HEK293 (cell line): Measurements from ENCODE around the gene CRYBG2.

Experiments
- GFI1B ChIP-seq: fragments of 450-650 bp; formaldehyde crosslinking; IDR thresholded peaks from 2 replicates; pipeline ENCODE4 v1.5.1; 2016; ENCODE audit warnings: missing biosample characterization, missing genetic modification characterization
- GLI2 ChIP-seq: fragments of 450-650 bp; formaldehyde crosslinking; IDR thresholded peaks from 2 replicates; pipeline ENCODE4; 2017; ENCODE audit warnings: missing biosample characterization, missing genetic modification characterization, low read depth, borderline replicate concordance
- OSR2 ChIP-seq: fragments of 450-650 bp; formaldehyde crosslinking; IDR thresholded peaks from 2 replicates; pipeline ENCODE4 v1.5.1; 2016; ENCODE audit warnings: missing biosample characterization, missing genetic modification characterization
- PRDM2 ChIP-seq: fragments of 450-650 bp; formaldehyde crosslinking; IDR thresholded peaks from 2 replicates; pipeline ENCODE4 v1.5.1; 2016; ENCODE audit warnings: missing biosample characterization, missing genetic modification characterization, borderline replicate concordance
- TSHZ1 ChIP-seq: fragments of 450-650 bp; formaldehyde crosslinking; IDR thresholded peaks from 2 replicates; pipeline ENCODE4 v1.5.1; 2016; ENCODE audit warnings: missing biosample characterization, missing genetic modification characterization, borderline replicate concordance
- ZBTB10 ChIP-seq: fragments of 450-650 bp; formaldehyde crosslinking; IDR thresholded peaks from 2 replicates; pipeline ENCODE4 v1.5.1; 2016; ENCODE audit warnings: missing biosample characterization, missing genetic modification characterization
- ZFP37 ChIP-seq: fragments of 450-650 bp; formaldehyde crosslinking; IDR thresholded peaks from 2 replicates; pipeline ENCODE4 v1.5.1; 2016; ENCODE audit warnings: missing biosample characterization, missing genetic modification characterization
- ZNF132 ChIP-seq: fragments of 450-650 bp; formaldehyde crosslinking; IDR thresholded peaks from 2 replicates; pipeline ENCODE4 v1.5.1; 2017; ENCODE audit warnings: missing biosample characterization, missing genetic modification characterization, borderline replicate concordance
- ZNF155 ChIP-seq: fragments of 450-650 bp; formaldehyde crosslinking; IDR thresholded peaks from 2 replicates; pipeline ENCODE4 v1.5.1; 2016; ENCODE audit warnings: missing biosample characterization, missing genetic modification characterization
- ZNF18 ChIP-seq: fragments of 450-650 bp; formaldehyde crosslinking; IDR thresholded peaks from 2 replicates; pipeline ENCODE4 v1.5.1; 2016; ENCODE audit warnings: missing biosample characterization, missing genetic modification characterization
- ZNF202 ChIP-seq: fragments of 450-650 bp; formaldehyde crosslinking; IDR thresholded peaks from 2 replicates; pipeline ENCODE4 v1.5.1; 2016; ENCODE audit warnings: missing biosample characterization, missing genetic modification characterization, borderline replicate concordance
- ZNF223 ChIP-seq: fragments of 450-650 bp; formaldehyde crosslinking; IDR thresholded peaks from 2 replicates; pipeline ENCODE4 v1.5.1; 2016; ENCODE audit warnings: missing biosample characterization, missing genetic modification characterization
- ZNF366 ChIP-seq: fragments of 450-650 bp; formaldehyde crosslinking; conservative IDR thresholded peaks from 2 replicates; pipeline ENCODE4 v1.5.1; 2016; ENCODE audit warnings: missing biosample characterization, missing genetic modification characterization
- ZNF394 ChIP-seq: fragments of 450-650 bp; formaldehyde crosslinking; IDR thresholded peaks from 2 replicates; pipeline ENCODE4 v1.5.1; 2016; ENCODE audit warnings: missing biosample characterization, missing genetic modification characterization, mild to moderate bottlenecking, moderate library complexity, borderline replicate concordance
- ZNF501 ChIP-seq: fragments of 450-650 bp; formaldehyde crosslinking; IDR thresholded peaks from 2 replicates; pipeline ENCODE4 v1.5.1; 2016; ENCODE audit warnings: missing biosample characterization, missing genetic modification characterization
- ZNF518A ChIP-seq: fragments of 450-650 bp; formaldehyde crosslinking; conservative IDR thresholded peaks from 2 replicates; pipeline ENCODE4 v1.5.1; 2016; ENCODE audit warnings: low read depth, missing biosample characterization, missing genetic modification characterization
- ZNF654 ChIP-seq: fragments of 450-650 bp; formaldehyde crosslinking; IDR thresholded peaks from 2 replicates; pipeline ENCODE4 v1.5.1; 2016; ENCODE audit warnings: low read depth, missing biosample characterization, missing genetic modification characterization
- ZNF670 ChIP-seq: fragments of 450-650 bp; formaldehyde crosslinking; IDR thresholded peaks from 2 replicates; pipeline ENCODE4 v1.5.1; 2016; ENCODE audit warnings: missing biosample characterization, missing genetic modification characterization, low read depth
- ZSCAN23 ChIP-seq: fragments of 450-650 bp; formaldehyde crosslinking; IDR thresholded peaks from 2 replicates; pipeline ENCODE4 v1.5.1; 2016; ENCODE audit warnings: missing biosample characterization, missing genetic modification characterization
- ZSCAN30 ChIP-seq: fragments of 450-650 bp; IDR thresholded peaks from 2 replicates; pipeline ENCODE4 v1.5.1; 2018; ENCODE audit warnings: missing biosample characterization, mild to moderate bottlenecking, missing genetic modification characterization, moderate library complexity
- ZXDB ChIP-seq: fragments of 450-650 bp; formaldehyde crosslinking; IDR thresholded peaks from 2 replicates; pipeline ENCODE4 v1.5.1; 2016; ENCODE audit warnings: missing biosample characterization, missing genetic modification characterization

CRYBG2 gene

GRCh38 chr1:26387447-26387846, 33.5 kb upstream of the CRYBG2 start (continued):
- no peak for TF ChIP-seq ZNF202 (tag by site-specific recombination)
- no peak for TF ChIP-seq ZSCAN30 (tag by site-specific recombination)
- 0 out of 2 replicates have a peak, but pooled peaks have one; percentile 56 for TF ChIP-seq ZXDB (tag by site-specific recombination)
- no peak for TF ChIP-seq PRDM2 (tag by site-specific recombination)
- no peak for TF ChIP-seq ZSCAN23 (tag by site-specific recombination)
- TF ChIP-seq ZNF366 (tag by site-specific recombination) = peak; percentile 57
- peak; percentile 65; the same call in 1 of the 2 replicates for TF ChIP-seq ZFP37 (tag by site-specific recombination)
- TF ChIP-seq ZNF654 (tag by site-specific recombination) = no peak
- TF ChIP-seq ZNF132 (tag by site-specific recombination) = no peak
- peak; percentile 40; the same call in 1 of the 2 replicates for TF ChIP-seq ZNF394 (tag by site-specific recombination)
- TF ChIP-seq ZNF518A (tag by site-specific recombination) = no peak
- TF ChIP-seq ZNF501 (tag by site-specific recombination) = peak; percentile 25; the same call in 1 of the 2 replicates
- peak; percentile 52; the same call in 1 of the 2 replicates for TF ChIP-seq TSHZ1
- TF ChIP-seq GLI2 (tag by site-specific recombination) = no peak
- TF ChIP-seq ZNF223 = no peak
- 0 out of 2 replicates have a peak, but pooled peaks have one; percentile 34 for TF ChIP-seq ZBTB10 (tag by site-specific recombination)
- no peak for TF ChIP-seq ZNF670
- peak; percentile 60 for TF ChIP-seq GFI1B (tag by site-specific recombination)
- TF ChIP-seq OSR2 (tag by site-specific recombination) = peak; percentile 72
- no peak for TF ChIP-seq ZNF155 (tag by site-specific recombination)
- TF ChIP-seq ZNF18 (tag by site-specific recombination) = peak; percentile 63; the same call in 1 of the 2 replicates
